COLO668 (cell line): ENCODE measurements around the gene CBFA2T3.

Experiments
- DNase-seq: peaks from one replicate; lab custom pipeline; 2025; ENCODE audit not compliant: unreplicated experiment; lab: John Stamatoyannopoulos, UW

CBFA2T3 gene

GRCh38 chr16:88964636-88965035 lies 12.4 kb downstream of the CBFA2T3 start:
- DNase-seq, result no peak

- DNase-seq, result no peak
These were observed 13.4 kb downstream of the CBFA2T3 start for GRCh38 chr16:88963583-88963982.

GRCh38 chr16:88962478-88963152 lies 14.4 kb downstream of the CBFA2T3 start:
- DNase-seq, result no peak

GRCh38 chr16:88961011-88961410 lies 16.0 kb downstream of the CBFA2T3 start:
- no peak for DNase-seq

- no peak for DNase-seq
These were observed 16.5 kb downstream of the CBFA2T3 start for GRCh38 chr16:88960516-88960915.

- no peak for DNase-seq
These were observed 18.0 kb downstream of the CBFA2T3 start for GRCh38 chr16:88959022-88959421.

- no peak for DNase-seq
These were observed 19.0 kb downstream of the CBFA2T3 start for GRCh38 chr16:88957887-88958577.

GRCh38 chr16:88957433-88957767 lies 19.6 kb downstream of the CBFA2T3 start:
- DNase-seq, result no peak

GRCh38 chr16:88956546-88957432 lies 20.2 kb downstream of the CBFA2T3 start:
- DNase-seq, result peak; percentile 46

- no peak for DNase-seq
These were observed 21.1 kb downstream of the CBFA2T3 start for GRCh38 chr16:88955906-88956305.

- no peak for DNase-seq
These were observed 23.9 kb downstream of the CBFA2T3 start for GRCh38 chr16:88953003-88953690.

- DNase-seq, result no peak
These were observed 25.0 kb downstream of the CBFA2T3 start for GRCh38 chr16:88951989-88952388.

- no peak for DNase-seq
These were observed 25.5 kb downstream of the CBFA2T3 start for GRCh38 chr16:88951501-88951900.

- no peak for DNase-seq
These were observed 28.1 kb downstream of the CBFA2T3 start for GRCh38 chr16:88948781-88949490.

GRCh38 chr16:88945473-88945872 lies 31.5 kb downstream of the CBFA2T3 start:
- DNase-seq, result no peak

GRCh38 chr16:88943741-88944140 lies 33.3 kb downstream of the CBFA2T3 start:
- DNase-seq, result no peak

- DNase-seq, result no peak
These were observed 33.8 kb downstream of the CBFA2T3 start for GRCh38 chr16:88943131-88943664.

- peak; percentile 73 for DNase-seq
These were observed 34.8 kb downstream of the CBFA2T3 start for GRCh38 chr16:88941913-88942909.
